H9 (cell line): Measurements from ENCODE around the gene LRRK1. TPM values are rescaled to one million over a fixed set of nuclear protein-coding genes. Genes with fewer than 3 reads are reported as not detected.

Experiments
- DNase-seq: peaks from one replicate; pipeline ENCODE4 v3.0.0-alpha.2; 2017
- H2AFZ ChIP-seq: one replicate; pipeline ENCODE4 v1.6.1; 2013; ENCODE audit warnings: mild to moderate bottlenecking, low read length, control low read depth, moderate library complexity
- H2AK5ac ChIP-seq: 2 replicates; pipeline ENCODE4 v1.6.1; 2013; ENCODE audit warnings: low read length, control low read depth, mixed read lengths; ENCODE audit not compliant: insufficient read length
- H2BK120ac ChIP-seq: one replicate; pipeline ENCODE4 v1.6.1; 2013; ENCODE audit warnings: low read depth, mild to moderate bottlenecking, low read length, control low read depth, inconsistent platforms; ENCODE audit not compliant: poor library complexity, severe bottlenecking
- H2BK12ac ChIP-seq: 2 replicates; pipeline ENCODE4 v1.6.1; 2013; ENCODE audit warnings: low read length, control low read depth, mixed read lengths, low read depth; ENCODE audit not compliant: insufficient read length
- H2BK15ac ChIP-seq: 2 replicates; pipeline ENCODE4 v1.6.1; 2013; ENCODE audit warnings: low read depth, low read length, control low read depth
- H2BK20ac ChIP-seq: one replicate; pipeline ENCODE4 v1.6.1; 2013; ENCODE audit warnings: low read depth, mild to moderate bottlenecking, low read length, control low read depth, inconsistent platforms; ENCODE audit not compliant: poor library complexity, severe bottlenecking
- H2BK5ac ChIP-seq: 2 replicates; pipeline ENCODE4 v1.6.1; 2013; ENCODE audit warnings: low read length, control low read depth, mixed read lengths; ENCODE audit not compliant: insufficient read length
- H3K14ac ChIP-seq: 2 replicates; pipeline ENCODE4 v1.6.1; 2013; ENCODE audit warnings: low read length, control low read depth; ENCODE audit not compliant: insufficient read depth
- H3K18ac ChIP-seq: 2 replicates; pipeline ENCODE4 v1.6.1; 2013; ENCODE audit warnings: low read depth, mild to moderate bottlenecking, mixed read lengths, low read length, control low read depth; ENCODE audit not compliant: insufficient read length
- H3K23ac ChIP-seq: 2 replicates; pipeline ENCODE4 v1.6.1; 2013; ENCODE audit warnings: low read length, control low read depth, mixed read lengths, low read depth; ENCODE audit not compliant: insufficient read length
- H3K23me2 ChIP-seq: 2 replicates; pipeline ENCODE4 v1.6.1; 2013; ENCODE audit warnings: low read depth, mild to moderate bottlenecking, mixed read lengths, low read length, control low read depth; ENCODE audit not compliant: insufficient read length, poor library complexity, severe bottlenecking
- H3K27ac ChIP-seq: 2 replicates; pipeline ENCODE4 v1.5.1; 2013; ENCODE audit warnings: low read length, control low read depth, mixed read lengths, low read depth; ENCODE audit not compliant: insufficient read length
- H3K27me3 ChIP-seq: 2 replicates; pipeline ENCODE4 v1.6.1; 2013; ENCODE audit warnings: low read length, control low read depth, inconsistent platforms; ENCODE audit not compliant: insufficient read depth
- H3K4ac ChIP-seq: 2 replicates; pipeline ENCODE4 v1.6.1; 2013; ENCODE audit warnings: low read depth, mild to moderate bottlenecking, control low read depth, inconsistent platforms, low read length, moderate library complexity
- H3K4me1 ChIP-seq: 2 replicates; pipeline ENCODE4 v1.6.1; 2013; ENCODE audit warnings: low read length, control low read depth, inconsistent platforms; ENCODE audit not compliant: insufficient read depth
- H3K4me2 ChIP-seq: 2 replicates; pipeline ENCODE4 v1.6.1; 2013; ENCODE audit warnings: low read length, control low read depth, mixed read lengths; ENCODE audit not compliant: insufficient read length, insufficient read depth
- H3K56ac ChIP-seq: 2 replicates; pipeline ENCODE4 v1.6.1; 2013; ENCODE audit warnings: low read depth, mild to moderate bottlenecking, mixed read lengths, low read length, control low read depth; ENCODE audit not compliant: insufficient read length
- H3K79me1 ChIP-seq: 2 replicates; pipeline ENCODE4 v1.6.1; 2013; ENCODE audit warnings: low read depth, mild to moderate bottlenecking, moderate library complexity, low read length, control low read depth, inconsistent platforms; ENCODE audit not compliant: insufficient read depth, poor library complexity, severe bottlenecking
- H3K79me2 ChIP-seq: 2 replicates; pipeline ENCODE4 v1.6.1; 2013; ENCODE audit warnings: low read length, control low read depth, inconsistent platforms; ENCODE audit not compliant: insufficient read depth
- H3K9ac ChIP-seq: 2 replicates; pipeline ENCODE4 v1.6.1; 2013; ENCODE audit warnings: low read length, control low read depth, mixed read lengths; ENCODE audit not compliant: insufficient read length; ENCODE audit errors: extremely low read depth
- H3K9me3 ChIP-seq: one replicate; pipeline ENCODE4 v1.6.1; 2013; ENCODE audit warnings: low read depth, low read length, inconsistent platforms; ENCODE audit not compliant: control insufficient read depth
- H3T11ph ChIP-seq: one replicate; pipeline ENCODE4 v1.6.1; 2013; ENCODE audit warnings: mild to moderate bottlenecking, low read length, control low read depth, inconsistent platforms
- H4K20me1 ChIP-seq: one replicate; pipeline ENCODE4 v1.6.1; 2013; ENCODE audit not compliant: control insufficient read depth, insufficient read length, insufficient read depth
- H4K5ac ChIP-seq: 2 replicates; pipeline ENCODE4 v1.6.1; 2013; ENCODE audit warnings: low read depth, mild to moderate bottlenecking, mixed read lengths, low read length, control low read depth; ENCODE audit not compliant: insufficient read length
- H4K8ac ChIP-seq: replicated peaks from 2 replicates; pipeline ENCODE4 v1.6.1; 2013; ENCODE audit warnings: low read length, control low read depth, mixed read lengths, low read depth; ENCODE audit not compliant: insufficient read length
- H4K91ac ChIP-seq: 2 replicates; pipeline ENCODE4 v1.6.1; 2013; ENCODE audit warnings: low read depth, mild to moderate bottlenecking, moderate library complexity, mixed read lengths, low read length, control low read depth; ENCODE audit not compliant: insufficient read length
- H3K27ac Mint-ChIP-seq, 3 experiments: 2 replicates in 2 of 3; 3 replicates in 1 of 3; pipeline ENCODE4 v1.8.0; 2020 to 2021; ENCODE audit warnings: mixed read lengths in 3 of 3, mild to moderate bottlenecking in 1 of 3, moderate library complexity in 1 of 3
- H3K27me3 Mint-ChIP-seq: 2 replicates; pipeline ENCODE4 v1.8.0; 2021; ENCODE audit warnings: low read depth, mild to moderate bottlenecking, moderate library complexity, mixed read lengths
- H3K36me3 Mint-ChIP-seq, 3 experiments: 2 replicates in 2 of 3; 3 replicates in 1 of 3; pipeline ENCODE4 v1.8.0; 2020 to 2021; ENCODE audit warnings: low read depth in 3 of 3, mixed read lengths in 3 of 3; ENCODE audit not compliant: insufficient read depth in 1 of 3
- H3K4me1 Mint-ChIP-seq, 2 experiments: 2 replicates each; pipeline ENCODE4 v1.8.0; 2020; ENCODE audit warnings: mixed read lengths in 2 of 2
- H3K4me3 Mint-ChIP-seq, 2 experiments: 2 replicates in 1 of 2; 3 replicates in 1 of 2; pipeline ENCODE4 v1.8.0; 2020 to 2021; ENCODE audit warnings: mild to moderate bottlenecking in 2 of 2, mixed read lengths in 2 of 2, moderate library complexity in 1 of 2
- H3K9me3 Mint-ChIP-seq, 2 experiments: 2 replicates in 1 of 2; 3 replicates in 1 of 2; pipeline ENCODE4 v1.8.0; 2020; ENCODE audit warnings: mild to moderate bottlenecking in 2 of 2, mixed read lengths in 2 of 2, moderate library complexity in 1 of 2
- CTCF ChIP-seq: fragments of 200-600 bp; sonication (generic); conservative IDR thresholded peaks from 3 replicates; pipeline ENCODE4 v1.8.0; 2021; ENCODE audit warnings: antibody characterized with exemption, mild to moderate bottlenecking
- WGBS: extraction: QIAGEN DNeasy Blood & Tissue Kit; methylation state at CpG from one replicate; pipeline ENCODE4 v1.1.7; 2013; ENCODE audit warnings: missing lambda C conversion rate, low lambda C conversion rate, mixed read lengths; ENCODE audit not compliant: insufficient read length; ENCODE audit errors: extremely low coverage; 5-methylcytosine and 5-hydroxymethylcytosine counted together
- total RNA-seq: library from RNA; stranded (reverse); gene quantifications from 2 replicates; pipeline ENCODE4 v1.2.1, GENCODE V29; 2021

Gene LRRK1
- total RNA-seq, 1 experiment from 2014 or later = 4.0 TPM

- H3K4me3 Mint-ChIP-seq = no peak overlapping the region
- peak overlapping the region in 1 of 3 experiments; percentile 34; a peak in 1 of 7 replicates for H3K27ac Mint-ChIP-seq
- no peak overlapping the region for H4K91ac ChIP-seq
- H3T11ph ChIP-seq = no peak overlapping the region
- no peak overlapping the region for H2BK12ac ChIP-seq
- peaks cover 3 to 10% of the 10 kb centered on the region in 2 experiments; a peak in 4 of 5 replicates for H3K9me3 Mint-ChIP-seq
- H3K79me1 ChIP-seq = no peaks in the 10 kb centered on the region
- H2BK5ac ChIP-seq = no peak overlapping the region
- H3K27ac ChIP-seq = no peak overlapping the region
- H3K23me2 ChIP-seq = no peaks in the 10 kb centered on the region
- no peak for DNase-seq
- TF ChIP-seq CTCF = peak; percentile 55
- H3K4ac ChIP-seq = no peak overlapping the region
- no peaks in the 10 kb centered on the region for H3K27me3 ChIP-seq
- no CpG with 5 or more reads among the region's 12 CpGs for WGBS
- no peak overlapping the region for H3K4me2 ChIP-seq
- peaks cover 10 to 31% of the 10 kb centered on the region in 2 experiments for H3K4me1 Mint-ChIP-seq
- H3K36me3 Mint-ChIP-seq = peaks cover 2 to 24% (median 10%) of the 10 kb centered on the region in 3 experiments; a peak in 6 of 7 replicates
- no peak overlapping the region for H3K14ac ChIP-seq
- H4K5ac ChIP-seq = no peak overlapping the region
- H3K79me2 ChIP-seq = no peaks in the 10 kb centered on the region
- peaks cover 1% of the 10 kb centered on the region for H3K27me3 Mint-ChIP-seq
- no peaks in the 10 kb centered on the region for H3K4me1 ChIP-seq
- H3K23ac ChIP-seq = no peak overlapping the region
- no peak overlapping the region for H2BK15ac ChIP-seq
- no peaks in the 10 kb centered on the region for H4K20me1 ChIP-seq
- no peak overlapping the region for H2AK5ac ChIP-seq
- H3K9ac ChIP-seq = no peak overlapping the region
- no peak overlapping the region for H3K56ac ChIP-seq
- H2AFZ ChIP-seq = no peak overlapping the region
- H2BK120ac ChIP-seq = no peak overlapping the region
- no peaks in the 10 kb centered on the region for H3K9me3 ChIP-seq
- H3K18ac ChIP-seq = no peak overlapping the region
- H4K8ac ChIP-seq = no peak overlapping the region
- H2BK20ac ChIP-seq = no peak overlapping the region
These were observed 8.9 kb upstream of the LRRK1 start for GRCh38 chr15:100909989-100910955.
